GM10266 (cell line): ENCODE measurements around the gene MGMT.

Experiments
- DNase-seq: peaks from one replicate; pipeline ENCODE4 v3.0.0; 2012; ENCODE audit errors: extremely low spot score
- TF ChIP-seq, protein P1 (sequence below): IDR thresholded peaks from 2 replicates; pipeline ENCODE4 v1.5.1; 2012; ENCODE audit warnings: mild to moderate bottlenecking, low read depth; ENCODE audit not compliant: control insufficient read depth, insufficient read depth; ENCODE audit errors: missing control alignments

The MGMT gene

DNA sequence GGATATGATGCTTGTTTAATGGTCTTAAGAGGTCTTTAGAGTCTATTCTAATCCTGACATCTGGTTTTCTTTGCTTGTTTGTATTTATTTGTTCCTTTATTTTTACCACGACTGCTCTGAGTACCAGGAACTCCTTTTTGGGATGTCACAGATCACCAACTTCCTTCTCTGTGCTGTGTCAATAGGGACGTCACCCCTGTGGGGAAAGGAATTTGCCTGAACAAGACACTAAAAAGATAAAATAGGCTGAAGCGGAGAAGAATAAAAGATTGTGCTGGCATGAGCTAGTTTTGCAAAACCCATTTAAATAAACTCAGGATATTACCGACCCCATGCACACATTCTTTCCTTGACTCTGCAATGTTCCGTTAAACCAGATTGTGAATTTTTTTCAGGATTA is 27.7 kb downstream of the MGMT start:
- TF ChIP-seq, protein P1, sequence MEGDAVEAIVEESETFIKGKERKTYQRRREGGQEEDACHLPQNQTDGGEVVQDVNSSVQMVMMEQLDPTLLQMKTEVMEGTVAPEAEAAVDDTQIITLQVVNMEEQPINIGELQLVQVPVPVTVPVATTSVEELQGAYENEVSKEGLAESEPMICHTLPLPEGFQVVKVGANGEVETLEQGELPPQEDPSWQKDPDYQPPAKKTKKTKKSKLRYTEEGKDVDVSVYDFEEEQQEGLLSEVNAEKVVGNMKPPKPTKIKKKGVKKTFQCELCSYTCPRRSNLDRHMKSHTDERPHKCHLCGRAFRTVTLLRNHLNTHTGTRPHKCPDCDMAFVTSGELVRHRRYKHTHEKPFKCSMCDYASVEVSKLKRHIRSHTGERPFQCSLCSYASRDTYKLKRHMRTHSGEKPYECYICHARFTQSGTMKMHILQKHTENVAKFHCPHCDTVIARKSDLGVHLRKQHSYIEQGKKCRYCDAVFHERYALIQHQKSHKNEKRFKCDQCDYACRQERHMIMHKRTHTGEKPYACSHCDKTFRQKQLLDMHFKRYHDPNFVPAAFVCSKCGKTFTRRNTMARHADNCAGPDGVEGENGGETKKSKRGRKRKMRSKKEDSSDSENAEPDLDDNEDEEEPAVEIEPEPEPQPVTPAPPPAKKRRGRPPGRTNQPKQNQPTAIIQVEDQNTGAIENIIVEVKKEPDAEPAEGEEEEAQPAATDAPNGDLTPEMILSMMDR: no peak
- no peak for DNase-seq

DNA sequence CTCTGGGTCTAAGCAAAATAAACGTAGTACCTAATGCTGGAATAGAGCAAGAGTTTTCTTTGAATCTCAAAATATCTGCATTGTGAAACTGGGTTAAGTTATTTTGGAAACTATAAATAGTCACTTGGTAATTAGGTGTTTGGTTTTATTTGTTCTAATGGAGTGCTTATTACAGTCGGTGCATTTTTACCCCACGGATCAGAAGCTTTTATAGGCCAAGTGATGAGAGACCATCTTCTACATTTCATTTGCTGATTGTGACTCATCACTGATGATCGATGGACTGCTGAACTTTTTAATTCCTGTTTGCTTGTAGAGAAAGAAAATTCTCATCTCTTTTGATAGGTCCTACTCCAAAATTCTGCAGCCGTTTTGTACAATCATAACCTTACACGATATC is 28.2 kb downstream of the MGMT start:
- no peak for DNase-seq
- TF ChIP-seq, protein P1: no peak

DNA sequence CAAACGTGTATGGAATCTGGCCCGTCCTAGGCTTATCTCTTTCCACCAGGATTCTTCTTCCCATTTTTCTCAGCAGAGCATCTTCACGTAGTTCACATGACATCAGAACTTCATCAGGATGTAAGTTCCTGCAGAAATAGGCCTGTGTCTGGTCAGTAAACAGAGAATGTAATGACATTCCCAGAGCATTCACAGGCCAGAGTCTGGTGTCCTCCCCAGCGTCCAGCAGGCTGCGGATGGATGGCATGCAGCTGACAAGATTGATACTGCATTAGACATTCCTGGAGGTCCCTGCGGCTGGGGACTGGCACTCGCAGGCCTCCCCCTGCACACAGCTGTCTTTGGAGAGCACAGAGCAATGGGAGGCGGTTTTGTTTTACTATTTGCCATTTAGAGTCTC is 28.7 kb downstream of the MGMT start:
- TF ChIP-seq, protein P1: no peak
- DNase-seq: no peak

DNA sequence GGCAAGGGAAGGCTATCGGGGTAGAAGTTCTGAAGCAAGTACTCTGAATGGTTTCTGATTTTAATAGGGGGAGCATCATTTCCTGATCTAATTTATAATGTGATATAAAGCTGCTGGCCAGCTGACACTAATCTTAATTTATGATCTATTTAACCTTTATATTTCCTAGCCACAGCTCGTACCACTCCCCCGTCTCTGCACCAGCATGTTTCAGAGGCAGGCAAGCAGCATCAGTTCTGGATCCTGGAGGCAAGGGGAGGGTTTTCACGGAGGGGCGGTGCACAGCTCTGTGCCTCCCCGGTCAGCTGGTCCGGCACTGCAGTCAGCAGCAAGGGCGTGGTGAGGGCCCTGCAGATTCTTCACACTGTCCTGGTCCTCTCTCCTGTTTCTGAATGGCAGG is 30.0 kb downstream of the MGMT start:
- DNase-seq: no peak
- TF ChIP-seq, protein P1: no peak

DNA sequence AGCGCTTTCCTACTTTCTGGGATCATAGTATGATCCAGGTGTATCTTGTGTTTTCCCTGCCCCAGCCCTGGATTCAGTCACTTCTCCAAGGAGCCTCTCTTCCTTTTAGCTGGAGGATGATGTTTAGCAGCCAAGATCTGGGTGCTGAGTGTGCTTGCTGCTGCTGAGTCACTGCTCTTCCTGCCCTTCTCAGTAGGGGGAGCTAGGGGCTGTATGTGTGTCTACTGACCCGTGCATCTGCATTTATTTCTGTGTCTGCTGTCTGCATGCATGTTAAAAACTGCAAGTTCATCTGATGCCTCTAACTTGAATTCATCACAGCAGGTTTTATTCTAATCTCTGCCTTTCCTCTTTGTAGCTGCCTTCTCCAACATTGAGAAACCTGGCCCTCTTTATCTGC is 31.6 kb downstream of the MGMT start:
- TF ChIP-seq, protein P1: no peak
- no peak for DNase-seq

DNA sequence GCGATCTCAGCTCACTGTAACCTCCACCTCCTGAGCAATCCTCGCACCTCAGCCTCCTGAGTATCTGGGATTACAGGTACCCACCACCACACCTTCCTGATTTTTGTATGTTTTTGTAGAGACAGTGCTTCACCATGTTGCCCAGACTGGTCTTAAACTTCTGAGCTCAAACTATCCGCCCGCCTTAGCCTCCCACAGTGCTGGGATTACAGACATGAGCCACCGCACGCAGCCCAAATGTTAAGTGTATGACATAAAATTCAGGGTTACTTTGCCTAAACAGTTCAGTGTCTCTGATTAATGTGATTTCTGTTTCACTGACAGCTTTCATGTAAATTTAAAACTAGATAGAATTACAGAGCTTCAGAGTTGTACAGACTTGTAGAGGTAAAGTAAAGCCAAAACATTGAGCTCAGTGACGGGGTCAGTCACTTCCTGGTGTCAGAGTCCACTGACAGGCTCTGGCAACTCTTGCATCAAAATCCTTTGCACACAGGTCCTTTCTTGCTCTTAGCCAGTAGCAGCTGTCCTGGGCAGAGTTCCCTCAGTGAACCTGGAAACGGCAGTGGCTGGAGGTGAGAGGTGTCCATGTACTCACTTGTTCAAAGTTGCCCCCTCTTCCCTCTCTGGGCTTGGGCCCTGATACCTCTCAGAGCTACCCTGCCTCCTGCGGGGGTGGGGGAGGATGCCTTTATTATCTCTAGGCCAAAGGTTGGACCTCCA is 33.7 kb downstream of the MGMT start:
- TF ChIP-seq, protein P1: no peak
- DNase-seq: no peak

DNA sequence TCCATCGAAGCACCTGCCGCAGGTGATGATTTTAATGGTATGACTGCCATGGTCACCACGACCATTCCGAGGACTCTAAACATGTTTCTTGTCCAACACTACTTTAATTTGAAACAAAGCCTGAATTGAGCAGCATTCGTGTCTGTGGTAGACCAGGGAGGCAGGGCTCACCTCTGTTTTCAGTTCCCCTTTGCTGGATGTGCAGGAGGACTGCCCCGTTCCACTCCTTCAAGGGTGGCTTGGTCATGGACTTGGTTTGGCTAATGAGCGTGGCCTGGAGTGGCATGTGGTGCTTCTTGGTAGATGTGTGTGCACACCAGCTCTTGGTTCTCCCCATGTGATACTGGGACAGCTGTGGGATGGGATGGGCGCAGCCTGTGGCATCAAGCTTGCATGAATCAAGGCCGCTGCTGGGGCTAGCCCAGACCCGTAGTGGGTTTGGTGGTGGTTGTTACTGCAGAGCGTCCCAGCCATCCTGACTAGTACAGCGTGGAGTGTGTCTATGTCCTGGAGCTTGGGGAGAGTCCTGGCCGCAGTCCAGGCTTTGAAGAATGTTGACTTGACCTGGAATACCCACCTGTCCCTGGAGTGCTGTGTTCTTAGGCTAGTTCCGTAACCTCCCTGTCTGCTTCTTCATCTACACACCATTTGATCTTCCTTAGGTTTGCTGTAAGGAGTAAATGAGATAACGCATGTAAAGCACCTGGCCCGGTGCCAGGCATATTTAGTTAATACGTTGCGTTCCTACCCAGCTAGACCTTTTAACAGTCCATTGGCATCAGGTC is 34.8 kb downstream of the MGMT start:
- TF ChIP-seq, protein P1: no peak
- no peak for DNase-seq
